Left lung (tissue), 10 donors: ENCODE data around the gene C6orf141. TPM values are rescaled to one million over a fixed set of nuclear protein-coding genes. Genes with fewer than 3 reads are reported as not detected.
A peak's percentile ranks its signal among the peaks of the same experiment; 100 is the strongest.

Experiments
- ATAC-seq: fragments of 200-7000 bp; cut with Tn5 transposase; one replicate; pipeline ENCODE4 v1.9.1; 2020; ENCODE audit warnings: moderate library complexity
- DNase-seq, 4 donors: peaks; one replicate each; pipeline ENCODE4 v3.0.0-alpha.2; 2013 to 2020
- H3K27ac ChIP-seq, 2 donors: fragments of 200-600 bp; sonication (generic) in 1 of 2; one replicate each; pipeline versions ENCODE4 v1.5.0 to v1.8.0; 2020 to 2021
- H3K27me3 ChIP-seq, 2 donors: fragments of 200-600 bp; sonication (generic) in 1 of 2; one replicate each; pipeline versions ENCODE4 v1.5.0 to v1.8.0; 2020 to 2021
- H3K36me3 ChIP-seq, 2 donors: fragments of 200-600 bp; sonication (generic) in 1 of 2; one replicate each; pipeline versions ENCODE4 v1.5.0 to v1.8.0; 2020 to 2021
- H3K4me1 ChIP-seq, 2 donors: fragments of 200-600 bp; one replicate each; pipeline ENCODE4 v1.8.0; 2021
- H3K4me3 ChIP-seq, 2 donors: fragments of 200-600 bp; sonication (generic) in 1 of 2; one replicate each; pipeline versions ENCODE4 v1.5.0 to v1.8.0; 2020 to 2021; ENCODE audit warnings: mild to moderate bottlenecking in 1 of 2
- H3K9me3 ChIP-seq, 2 donors: fragments of 200-600 bp; sonication (generic) in 1 of 2; one replicate each; pipeline versions ENCODE4 v1.5.0 to v1.8.0; 2020 to 2021
- intact Hi-C, 2 donors: fragments of 100-400 bp; cut with DNase I; formaldehyde crosslinking; loops; one replicate each; pipeline versions ENCODE4 v1.11.2 to v1.14.2; 2022
- polyA plus RNA-seq, 6 donors: library from polyadenylated mRNA; unstranded; fragments of 120-200 nt; gene quantifications; one replicate each; pipeline ENCODE4 v1.2.1, GENCODE V29; 2013; ENCODE audit not compliant: insufficient read length in 6 of 6
- total RNA-seq, 2 donors: library from RNA; stranded (reverse); fragmentation: NEBNext Ultra II Directional; extraction: Animal tissue kit (Norgen Biotek cat#: 25700); gene quantifications; one replicate each; pipeline ENCODE4 v1.2.1, GENCODE V29; 2021
- TF ChIP-seq, protein P1 (sequence below), 2 donors: fragments of 200-600 bp; sonication (generic) in 1 of 2; IDR thresholded peaks; one replicate each; pipeline versions ENCODE4 v1.5.0 to v1.8.0; 2021; ENCODE audit warnings: antibody characterized with exemption in 2 of 2
- donor health status: DM: no; HTN: yes; CAD: no.
- donor health status: DM: no; HTN: no; CAD: no.

Gene C6orf141
- total and polyA plus RNA-seq, 8 donors = 3.0 to 10.0 (median 5.0) TPM

DNA sequence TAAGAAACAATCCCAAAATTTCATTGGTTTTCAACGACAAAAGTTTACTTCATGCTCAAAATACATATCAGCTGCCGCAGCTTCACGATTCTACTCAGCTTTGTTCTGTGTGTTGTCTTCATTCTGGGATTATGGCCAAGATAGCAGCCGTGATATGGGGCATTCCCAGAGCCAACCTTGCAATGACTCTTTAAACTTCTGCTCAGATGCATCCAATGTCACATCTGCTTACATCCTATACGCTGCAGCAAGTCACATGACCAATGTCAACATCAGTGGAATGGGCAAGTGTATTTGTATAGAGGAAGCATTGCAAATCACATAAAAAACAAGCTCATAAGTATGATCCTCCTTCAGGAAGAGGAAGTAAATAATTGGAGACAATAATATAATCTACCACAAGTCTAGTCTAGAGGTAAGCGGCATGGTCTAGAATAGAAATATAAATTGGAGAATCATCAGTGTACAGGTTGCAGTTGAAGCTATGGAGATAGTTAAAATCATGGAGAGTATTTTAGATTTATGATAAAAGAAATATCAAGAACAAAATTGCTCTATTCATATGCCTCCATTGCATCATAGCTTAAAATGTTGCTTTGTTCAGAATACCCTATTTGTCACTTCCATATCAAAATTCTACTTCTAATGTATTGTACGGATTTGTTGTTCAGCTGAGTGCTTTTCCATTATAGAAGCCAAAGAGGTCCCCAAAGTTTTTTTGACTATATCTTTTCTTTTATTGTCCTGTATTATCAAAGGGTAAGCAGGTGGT is 7.2 kb upstream of the C6orf141 start:
- Histone ChIP-seq H3K27ac (no peak overlapping the region), H3K27me3 (no peaks in the 10 kb centered on the region), H3K4me3 (no peak overlapping the region), H3K9me3 (no peaks in the 10 kb centered on the region), H3K36me3 (no peaks in the 10 kb centered on the region), H3K4me1 (no peaks in the 10 kb centered on the region)
- DNase-seq (no peak), ATAC-seq (no peak)
- TF ChIP-seq, protein P1, sequence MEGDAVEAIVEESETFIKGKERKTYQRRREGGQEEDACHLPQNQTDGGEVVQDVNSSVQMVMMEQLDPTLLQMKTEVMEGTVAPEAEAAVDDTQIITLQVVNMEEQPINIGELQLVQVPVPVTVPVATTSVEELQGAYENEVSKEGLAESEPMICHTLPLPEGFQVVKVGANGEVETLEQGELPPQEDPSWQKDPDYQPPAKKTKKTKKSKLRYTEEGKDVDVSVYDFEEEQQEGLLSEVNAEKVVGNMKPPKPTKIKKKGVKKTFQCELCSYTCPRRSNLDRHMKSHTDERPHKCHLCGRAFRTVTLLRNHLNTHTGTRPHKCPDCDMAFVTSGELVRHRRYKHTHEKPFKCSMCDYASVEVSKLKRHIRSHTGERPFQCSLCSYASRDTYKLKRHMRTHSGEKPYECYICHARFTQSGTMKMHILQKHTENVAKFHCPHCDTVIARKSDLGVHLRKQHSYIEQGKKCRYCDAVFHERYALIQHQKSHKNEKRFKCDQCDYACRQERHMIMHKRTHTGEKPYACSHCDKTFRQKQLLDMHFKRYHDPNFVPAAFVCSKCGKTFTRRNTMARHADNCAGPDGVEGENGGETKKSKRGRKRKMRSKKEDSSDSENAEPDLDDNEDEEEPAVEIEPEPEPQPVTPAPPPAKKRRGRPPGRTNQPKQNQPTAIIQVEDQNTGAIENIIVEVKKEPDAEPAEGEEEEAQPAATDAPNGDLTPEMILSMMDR (IDR thresholded peaks at IDR 0.05) = no peak
- intact Hi-C loops = no loop called here

DNA sequence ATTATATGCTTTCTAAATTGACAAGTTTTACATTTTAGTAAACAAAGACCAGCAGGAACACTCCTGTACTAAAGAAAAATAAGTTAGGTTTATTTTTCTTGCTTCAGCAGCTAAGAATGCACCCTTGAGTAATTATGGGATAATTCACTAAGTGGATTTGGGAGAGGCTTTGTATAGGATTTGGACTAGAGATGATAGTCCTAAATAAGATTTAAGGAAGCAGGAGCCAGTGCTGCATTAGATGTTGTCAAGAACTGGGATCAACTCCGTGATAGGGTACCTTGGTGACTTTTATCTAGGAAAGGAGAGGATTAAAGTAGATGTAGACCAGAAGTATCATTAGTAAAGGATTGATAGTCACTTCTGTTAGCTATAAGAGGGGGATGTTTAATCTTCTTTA is 4.1 kb upstream of the C6orf141 start:
- intact Hi-C loops = no loop called here
- no peaks in the 10 kb centered on the region for H3K36me3 ChIP-seq
- TF ChIP-seq, protein P1 (IDR thresholded peaks at IDR 0.05) = no peak
- no peak for ATAC-seq
- no peaks in the 10 kb centered on the region for H3K9me3 ChIP-seq
- H3K27me3 ChIP-seq = peaks cover 8 to 28% of the 10 kb centered on the region in 2 donors
- H3K4me1 ChIP-seq = peaks cover 0 to 13% of the 10 kb centered on the region in 2 donors
- no peak for DNase-seq
- H3K27ac ChIP-seq = no peak overlapping the region
- no peak overlapping the region for H3K4me3 ChIP-seq

DNA sequence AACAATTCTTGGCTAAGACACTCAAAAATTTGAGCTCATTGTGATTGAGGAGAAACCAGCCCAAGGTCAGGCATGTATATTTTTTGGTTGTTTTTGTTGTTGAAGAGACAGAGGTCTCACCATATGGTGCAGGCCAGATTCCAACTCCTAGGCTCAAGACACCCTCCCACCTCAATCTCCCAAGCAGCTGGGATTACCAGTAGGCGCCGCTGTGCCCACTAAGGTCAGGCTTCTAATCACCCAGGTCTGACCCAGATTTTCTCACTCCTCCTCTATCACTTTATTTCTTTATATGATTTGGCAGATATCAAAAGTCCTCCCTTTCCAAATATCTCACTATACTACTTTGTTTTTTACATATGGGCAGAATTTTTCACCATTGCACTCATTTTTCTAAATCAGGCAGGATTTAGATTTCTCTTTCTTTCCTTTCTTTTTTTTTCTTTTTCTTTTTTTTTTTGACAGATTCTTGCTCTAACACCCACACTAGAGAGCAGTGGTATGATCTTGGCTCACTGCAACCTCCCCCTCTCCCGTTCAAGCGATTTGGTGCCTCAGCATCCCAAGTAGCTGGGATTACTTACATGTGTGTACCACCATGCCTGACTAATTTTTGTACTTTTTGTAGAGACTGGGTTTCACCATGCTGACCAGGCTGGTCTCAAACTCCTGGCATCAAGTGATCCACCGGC is 1.7 kb upstream of the C6orf141 start:
- Histone ChIP-seq H3K4me1 (peaks cover 0 to 18% of the 10 kb centered on the region in 2 donors), H3K36me3 (no peaks in the 10 kb centered on the region), H3K27ac (no peak overlapping the region), H3K4me3 (no peak overlapping the region), H3K27me3 (peaks cover 13 to 49% of the 10 kb centered on the region in 2 donors), H3K9me3 (no peaks in the 10 kb centered on the region)
- intact Hi-C loops = no loop called here
- ATAC-seq (no peak), DNase-seq (no peak)
- TF ChIP-seq, protein P1 (IDR thresholded peaks at IDR 0.05) = no peak

DNA sequence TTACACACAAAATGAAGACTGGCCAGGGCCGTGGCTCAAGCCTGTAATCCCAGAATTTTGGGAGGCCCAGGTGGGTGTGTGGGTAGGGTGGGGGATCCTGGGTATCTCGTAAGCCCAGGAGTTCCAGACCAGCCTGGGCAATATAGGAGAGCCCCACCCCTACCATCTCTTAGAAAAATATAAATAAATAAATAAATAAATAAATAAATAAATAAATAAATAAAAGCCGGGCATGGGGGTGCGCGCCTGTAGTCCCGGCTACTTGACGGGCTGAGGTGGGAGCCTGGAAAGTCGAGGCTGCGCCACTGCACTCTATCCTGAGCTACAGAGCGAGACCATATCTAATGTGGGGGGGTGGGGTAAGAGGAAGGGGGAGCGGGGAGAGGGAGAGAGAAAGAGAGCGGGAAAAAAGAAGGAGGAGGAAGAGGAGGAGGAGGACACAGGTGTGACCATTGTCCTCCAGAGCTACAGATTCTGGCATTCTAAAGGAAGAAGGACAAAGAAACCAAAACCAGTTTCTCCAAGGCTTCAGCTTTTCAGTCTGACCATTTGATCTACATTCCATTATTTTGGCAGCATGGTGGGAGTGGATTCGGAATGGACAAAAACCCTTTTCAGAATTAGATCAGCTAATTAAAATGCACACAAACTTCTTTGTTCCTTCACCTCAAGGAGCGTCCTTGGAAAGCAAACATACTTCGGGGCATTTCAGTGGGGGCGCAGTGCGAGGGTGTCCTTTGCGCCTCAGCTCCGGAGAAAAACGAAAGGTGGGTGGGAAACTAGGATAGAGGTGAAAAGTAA is 577 bp upstream of the C6orf141 start:
- Histone ChIP-seq H3K36me3 (no peaks in the 10 kb centered on the region), H3K4me1 (peaks cover 0 to 18% of the 10 kb centered on the region in 2 donors), H3K27ac (no peak overlapping the region), H3K27me3 (peaks cover 13 to 49% of the 10 kb centered on the region in 2 donors), H3K4me3 (peak overlapping the region; percentile 29 to 40), H3K9me3 (no peaks in the 10 kb centered on the region)
- DNase-seq (no peak), ATAC-seq (no peak)
- TF ChIP-seq, protein P1 (IDR thresholded peaks at IDR 0.05) = no peak
- intact Hi-C loops = no loop called here
